ENCODE measurements around the gene PIGN.

The PIGN gene

GRCh38 chr18:61995618-61996017 lies 191.2 kb downstream of the PIGN start:
- Histone ChIP-seq H3K36me3 (replicated peaks; ENCODE audit: low read depth, low read length) (no peaks in the 10 kb centered on the region), H3K9me3 (ENCODE audit: insufficient read depth, low read length) (peaks cover 2% of the 10 kb centered on the region; the same call in 1 of the 2 replicates), H4K20me1 (ENCODE audit: insufficient read depth, low read length) (no peaks in the 10 kb centered on the region), H3K4me3 (ENCODE audit: low read length) (no peak overlapping the region), H3K27me3 (ENCODE audit: low read depth, low read length) (peaks cover 68% of the 10 kb centered on the region), H3K9ac (ENCODE audit: low read length) (no peak overlapping the region), H3K4me1 (ENCODE audit: low read length) (peaks cover 5% of the 10 kb centered on the region; the same call in 1 of the 2 replicates), H3K79me2 (ENCODE audit: low read length) (no peaks in the 10 kb centered on the region), H3K4me2 (ENCODE audit: low read length) (no peak overlapping the region), H3K27ac (ENCODE audit: low read length) (no peak overlapping the region), H2AFZ (ENCODE audit: low read depth, low read length) (no peak overlapping the region)
- TF ChIP-seq EZH2phosphoT487 (IDR thresholded peaks at IDR 0.05; ENCODE audit: low read depth) (no peak), CTCF (IDR thresholded peaks at IDR 0.05; ENCODE audit: low read depth, low read length) (no peak)

DNA sequence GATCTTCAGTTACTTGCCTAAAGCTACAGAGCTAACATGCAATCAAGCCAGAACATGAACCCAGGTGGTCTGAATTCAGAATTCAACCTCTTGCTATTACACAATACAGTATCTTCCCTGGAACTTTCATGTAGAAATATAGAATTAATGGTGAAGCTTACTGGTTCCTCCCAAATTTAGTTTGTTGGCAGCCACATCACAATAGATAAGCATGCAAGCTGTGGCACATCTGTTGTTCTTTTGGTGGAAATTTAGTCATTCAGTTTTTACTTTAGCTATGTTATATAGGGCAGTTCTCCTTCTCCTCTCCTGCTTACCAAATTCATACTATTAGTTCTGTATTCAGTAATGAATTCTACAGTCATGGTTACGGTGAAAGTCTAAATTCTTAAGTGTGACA lies 193.0 kb downstream of the PIGN start:
- Histone ChIP-seq H3K36me3 (replicated peaks; ENCODE audit: low read depth, low read length) (no peaks in the 10 kb centered on the region), H3K79me2 (ENCODE audit: low read length) (no peaks in the 10 kb centered on the region), H4K20me1 (ENCODE audit: insufficient read depth, low read length) (no peaks in the 10 kb centered on the region), H3K27ac (ENCODE audit: low read length) (no peak overlapping the region), H3K27me3 (ENCODE audit: low read depth, low read length) (peaks cover 77% of the 10 kb centered on the region), H3K4me1 (ENCODE audit: low read length) (peaks cover 5% of the 10 kb centered on the region; the same call in 1 of the 2 replicates), H2AFZ (ENCODE audit: low read depth, low read length) (no peak overlapping the region), H3K4me3 (ENCODE audit: low read length) (no peak overlapping the region), H3K9ac (ENCODE audit: low read length) (no peak overlapping the region), H3K9me3 (ENCODE audit: insufficient read depth, low read length) (no peaks in the 10 kb centered on the region), H3K4me2 (ENCODE audit: low read length) (no peak overlapping the region)
- TF ChIP-seq CTCF (IDR thresholded peaks at IDR 0.05; ENCODE audit: low read depth, low read length), result no peak
- TF ChIP-seq EZH2phosphoT487 (IDR thresholded peaks at IDR 0.05; ENCODE audit: low read depth), result no peak

DNA sequence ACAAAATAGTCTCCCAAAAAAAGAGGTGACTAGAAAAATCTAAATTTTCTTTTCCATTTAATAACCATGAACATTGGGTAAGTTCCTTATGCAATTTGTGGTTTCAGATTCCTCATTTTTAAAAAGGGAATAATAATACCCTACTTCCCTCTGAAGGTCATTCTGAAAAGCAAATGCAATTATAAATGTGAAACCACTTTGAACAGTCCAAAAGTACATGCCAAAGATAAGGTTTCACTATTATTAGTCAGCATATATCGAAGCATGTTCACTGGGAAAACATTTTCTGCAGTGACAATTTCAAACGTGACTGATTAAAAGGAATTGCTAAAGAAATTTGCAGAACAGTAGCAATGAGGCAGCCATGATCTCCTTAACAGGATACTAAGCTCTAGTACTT lies 193.9 kb downstream of the PIGN start:
- Histone ChIP-seq H3K9me3 (ENCODE audit: insufficient read depth, low read length) (no peaks in the 10 kb centered on the region), H3K27me3 (ENCODE audit: low read depth, low read length) (peaks cover 73% of the 10 kb centered on the region), H3K4me3 (ENCODE audit: low read length) (no peak overlapping the region), H4K20me1 (ENCODE audit: insufficient read depth, low read length) (no peaks in the 10 kb centered on the region), H3K79me2 (ENCODE audit: low read length) (no peaks in the 10 kb centered on the region), H3K36me3 (replicated peaks; ENCODE audit: low read depth, low read length) (no peaks in the 10 kb centered on the region), H2AFZ (ENCODE audit: low read depth, low read length) (no peak overlapping the region), H3K27ac (ENCODE audit: low read length) (no peak overlapping the region), H3K4me1 (ENCODE audit: low read length) (peaks cover 5% of the 10 kb centered on the region; the same call in 1 of the 2 replicates), H3K4me2 (ENCODE audit: low read length) (no peak overlapping the region), H3K9ac (ENCODE audit: low read length) (no peak overlapping the region)
- TF ChIP-seq EZH2phosphoT487 (IDR thresholded peaks at IDR 0.05; ENCODE audit: low read depth), result no peak
- TF ChIP-seq CTCF (IDR thresholded peaks at IDR 0.05; ENCODE audit: low read depth, low read length), result no peak

GRCh38 chr18:61992285-61992684 lies 194.6 kb downstream of the PIGN start:
- Histone ChIP-seq H3K4me1 (ENCODE audit: low read length) (peaks cover 5% of the 10 kb centered on the region; the same call in 1 of the 2 replicates), H3K4me2 (ENCODE audit: low read length) (no peak overlapping the region), H3K27me3 (ENCODE audit: low read depth, low read length) (peaks cover 67% of the 10 kb centered on the region), H3K36me3 (replicated peaks; ENCODE audit: low read depth, low read length) (no peaks in the 10 kb centered on the region), H3K4me3 (ENCODE audit: low read length) (no peak overlapping the region), H3K79me2 (ENCODE audit: low read length) (no peaks in the 10 kb centered on the region), H2AFZ (ENCODE audit: low read depth, low read length) (no peak overlapping the region), H3K9me3 (ENCODE audit: insufficient read depth, low read length) (no peaks in the 10 kb centered on the region), H4K20me1 (ENCODE audit: insufficient read depth, low read length) (no peaks in the 10 kb centered on the region), H3K27ac (ENCODE audit: low read length) (no peak overlapping the region), H3K9ac (ENCODE audit: low read length) (no peak overlapping the region)
- TF ChIP-seq EZH2phosphoT487 (IDR thresholded peaks at IDR 0.05; ENCODE audit: low read depth) (no peak), CTCF (IDR thresholded peaks at IDR 0.05; ENCODE audit: low read depth, low read length) (no peak)
